HFFc6 (cell line): Measurements from ENCODE around the gene TENM3. TPM values are rescaled to one million over a fixed set of nuclear protein-coding genes. Genes with fewer than 3 reads are reported as not detected.

Experiments
- DNase-seq: peaks from one replicate; pipeline ENCODE4 v3.0.0-alpha.2; 2018
- H3K27ac Mint-ChIP-seq: 2 replicates; pipeline ENCODE4 v1.8.0; 2020; ENCODE audit warnings: mild to moderate bottlenecking, mixed read lengths
- H3K27me3 Mint-ChIP-seq: 2 replicates; pipeline ENCODE4 v1.8.0; 2021; ENCODE audit warnings: mild to moderate bottlenecking, moderate library complexity, mixed read lengths; ENCODE audit not compliant: insufficient read depth
- H3K36me3 Mint-ChIP-seq: 2 replicates; pipeline ENCODE4 v1.8.0; 2021; ENCODE audit warnings: low read depth, mixed read lengths
- H3K4me1 Mint-ChIP-seq: 2 replicates; pipeline ENCODE4 v1.8.0; 2020; ENCODE audit warnings: low read depth, mixed read lengths
- H3K4me3 Mint-ChIP-seq: 2 replicates; pipeline ENCODE4 v1.8.0; 2020; ENCODE audit warnings: mild to moderate bottlenecking, moderate library complexity, mixed read lengths
- H3K9me3 Mint-ChIP-seq: 2 replicates; pipeline ENCODE4 v1.8.0; 2020; ENCODE audit warnings: mild to moderate bottlenecking, mixed read lengths
- CTCF ChIP-seq: fragments of 200-600 bp; sonication (generic); IDR thresholded peaks from 2 replicates; pipeline ENCODE4 v1.5.0; 2021; ENCODE audit warnings: antibody characterized with exemption, mild to moderate bottlenecking
- total RNA-seq, 6 experiments: library from RNA; stranded (reverse); fragmentation: NEBNext Ultra II Directional; extraction: Animal tissue kit (Norgen Biotek cat#: 25700); gene quantifications; 2 replicates in 1 of 6; 3 replicates in 5 of 6; pipeline ENCODE4 v1.2.3, GENCODE V29; 2021

The TENM3 gene
- total RNA-seq, 6 experiments from 2014 or later = 31.1 to 52.1 (median 42.0) TPM

- peak; percentile 60 for DNase-seq
- no peaks in the 10 kb centered on the region for H3K27me3 Mint-ChIP-seq
- TF ChIP-seq CTCF = no peak
- H3K36me3 Mint-ChIP-seq = peaks cover 18% of the 10 kb centered on the region
- H3K27ac Mint-ChIP-seq = peak overlapping the region; percentile 76
- peaks cover 60% of the 10 kb centered on the region for H3K4me1 Mint-ChIP-seq
- peak overlapping the region; percentile 46 for H3K4me3 Mint-ChIP-seq
- no peaks in the 10 kb centered on the region for H3K9me3 Mint-ChIP-seq
These were observed 361.0 kb downstream of the TENM3 start for GRCh38 chr4:182604161-182604622.

GRCh38 chr4:182604953-182605352 lies 361.8 kb downstream of the TENM3 start:
- H3K4me1 Mint-ChIP-seq = peaks cover 56% of the 10 kb centered on the region
- H3K36me3 Mint-ChIP-seq = peaks cover 18% of the 10 kb centered on the region
- no peak for TF ChIP-seq CTCF
- peak overlapping the region; percentile 46; the same call in 1 of the 2 replicates for H3K4me3 Mint-ChIP-seq
- H3K27ac Mint-ChIP-seq = peak overlapping the region; percentile 76
- H3K9me3 Mint-ChIP-seq = no peaks in the 10 kb centered on the region
- peak; percentile 28 for DNase-seq
- H3K27me3 Mint-ChIP-seq = no peaks in the 10 kb centered on the region

GRCh38 chr4:182608525-182608924 lies 365.3 kb downstream of the TENM3 start:
- Mint-ChIP-seq H3K4me1 (peaks cover 24% of the 10 kb centered on the region), H3K36me3 (peaks cover 4% of the 10 kb centered on the region; the same call in 1 of the 2 replicates), H3K27me3 (no peaks in the 10 kb centered on the region), H3K27ac (no peak overlapping the region), H3K4me3 (no peak overlapping the region), H3K9me3 (no peaks in the 10 kb centered on the region)
- no peak for DNase-seq
- TF ChIP-seq CTCF = no peak

GRCh38 chr4:182616476-182616875 lies 373.3 kb downstream of the TENM3 start:
- Mint-ChIP-seq H3K4me1 (peaks cover 21% of the 10 kb centered on the region), H3K27ac (no peak overlapping the region), H3K9me3 (no peaks in the 10 kb centered on the region), H3K27me3 (no peaks in the 10 kb centered on the region), H3K4me3 (no peak overlapping the region), H3K36me3 (no peaks in the 10 kb centered on the region; the same call in 1 of the 2 replicates)
- no peak for DNase-seq
- no peak for TF ChIP-seq CTCF

GRCh38 chr4:182619660-182620059 lies 376.5 kb downstream of the TENM3 start:
- no peak for DNase-seq
- no peak overlapping the region for H3K4me3 Mint-ChIP-seq
- no peak overlapping the region for H3K27ac Mint-ChIP-seq
- no peaks in the 10 kb centered on the region; the same call in 1 of the 2 replicates for H3K36me3 Mint-ChIP-seq
- no peak for TF ChIP-seq CTCF
- no peaks in the 10 kb centered on the region for H3K27me3 Mint-ChIP-seq
- peaks cover 18% of the 10 kb centered on the region for H3K4me1 Mint-ChIP-seq
- H3K9me3 Mint-ChIP-seq = no peaks in the 10 kb centered on the region
